Retinal pigment epithelial cell (primary cell): ENCODE results near the gene GPC2.
"Not testable (repeated sequence)": the region's sequence is repeated elsewhere in the genome, so short reads cannot be mapped to it uniquely, and the experiment has no call there.

Experiments
- DNase-seq: peaks from one replicate; pipeline ENCODE4 v3.0.0-alpha.2; 2010; ENCODE audit warnings: low read depth
- H3K4me3 ChIP-seq: 2 replicates; pipeline ENCODE4 v1.5.1; 2011; ENCODE audit warnings: mild to moderate bottlenecking, low read length, control low read depth, moderate library complexity
- CTCF ChIP-seq: conservative IDR thresholded peaks from 2 replicates; pipeline ENCODE4 v1.5.1; 2011; ENCODE audit warnings: low read depth, low read length, control low read depth, inconsistent platforms

Gene GPC2

GRCh38 chr7:100141555-100141949 lies 35.6 kb downstream of the GPC2 start:
- no peak for TF ChIP-seq CTCF
- H3K4me3 ChIP-seq = no peak overlapping the region
- no peak for DNase-seq

DNA sequence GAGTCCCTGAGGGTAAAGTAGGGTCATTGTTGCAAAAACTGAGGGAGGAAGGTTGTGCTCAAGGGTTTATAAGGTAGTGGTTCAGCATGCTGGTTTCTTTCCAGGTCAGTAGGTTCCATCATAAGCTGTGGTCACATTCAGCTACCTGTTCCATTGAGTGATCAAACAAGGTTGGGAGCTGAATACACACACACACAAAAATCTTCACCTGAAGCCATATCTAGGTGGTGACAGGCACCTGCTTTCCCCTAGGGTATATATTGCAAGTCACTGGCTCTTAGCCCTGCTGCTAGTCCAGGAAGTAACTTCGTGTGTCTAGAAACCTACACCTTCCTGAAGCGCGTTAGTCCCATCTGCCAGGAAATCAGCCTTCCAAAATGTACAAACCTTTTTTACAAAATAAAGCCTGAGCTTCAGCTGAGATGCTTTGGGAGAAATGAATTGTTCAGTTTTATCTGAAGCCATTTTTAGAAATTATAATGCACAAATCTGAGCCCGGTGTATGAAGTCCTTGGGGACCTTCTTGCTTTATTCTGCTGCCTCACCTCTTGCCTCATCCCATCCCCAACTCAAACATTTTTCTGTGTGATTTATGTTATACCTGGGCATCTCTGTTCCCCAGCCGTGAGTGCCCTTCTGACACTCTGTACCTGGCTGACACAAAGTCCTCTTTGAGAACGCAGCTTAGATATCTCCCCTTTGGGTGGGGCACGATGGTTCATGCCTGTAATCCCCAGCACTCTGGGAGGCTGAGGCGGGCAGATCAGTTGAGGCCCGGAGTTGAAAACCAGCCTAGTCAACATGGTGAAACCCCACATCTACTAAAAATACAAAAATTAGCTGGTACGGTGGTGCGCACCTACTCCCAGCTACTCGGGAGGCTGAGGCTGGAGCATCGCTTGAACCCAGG lies 39.1 kb downstream of the GPC2 start:
- TF ChIP-seq CTCF = no peak
- H3K4me3 ChIP-seq = no peak overlapping the region
- no peak for DNase-seq

DNA sequence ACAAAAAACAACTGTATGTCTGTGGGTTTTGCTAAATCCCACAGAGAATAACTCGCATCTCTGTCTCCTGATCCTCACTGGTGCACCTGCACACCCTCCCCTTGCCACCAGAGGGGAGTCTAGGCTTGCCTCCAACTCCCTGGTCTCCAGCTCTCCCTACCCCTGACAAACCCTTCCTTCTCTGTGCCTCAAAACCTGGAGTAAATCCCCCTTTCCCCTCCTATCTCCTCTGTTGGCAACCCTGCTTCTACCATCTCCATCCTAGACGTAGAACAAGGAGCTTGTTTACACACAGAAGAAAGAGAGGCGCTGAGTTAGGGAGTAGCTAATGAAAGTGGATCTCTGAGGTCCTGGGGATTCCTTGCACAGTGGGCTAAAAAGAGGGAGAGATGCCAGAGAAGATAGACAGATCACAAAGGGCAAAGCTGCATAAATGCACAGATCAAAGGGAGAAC lies 44.5 kb downstream of the GPC2 start:
- H3K4me3 ChIP-seq = no peak overlapping the region
- TF ChIP-seq CTCF = peak; percentile 99
- DNase-seq = no peak

DNA sequence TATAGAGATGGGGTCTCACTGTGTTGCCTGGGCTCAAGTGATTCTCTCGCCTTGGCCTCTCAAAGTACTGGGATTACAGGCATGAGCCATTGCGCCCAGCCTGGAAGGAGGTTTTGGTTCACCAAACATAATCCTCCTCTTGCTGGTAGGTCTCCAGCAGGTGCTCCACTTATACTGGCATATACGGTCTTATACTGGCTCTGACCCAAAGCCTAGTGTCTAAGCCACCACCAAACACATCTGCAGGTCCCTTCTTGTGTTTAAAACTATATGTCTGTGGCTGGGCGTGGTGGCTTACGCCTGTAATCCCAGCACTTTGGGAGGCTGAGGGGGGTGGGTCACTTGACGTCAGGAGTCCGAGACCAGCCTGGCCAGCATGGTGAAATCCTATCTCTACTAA lies 45.1 kb downstream of the GPC2 start:
- DNase-seq = no peak
- no peak for TF ChIP-seq CTCF
- no peak overlapping the region for H3K4me3 ChIP-seq

GRCh38 chr7:100130608-100131453 lies 46.4 kb downstream of the GPC2 start:
- no peak overlapping the region for H3K4me3 ChIP-seq
- peak; percentile 80 for TF ChIP-seq CTCF
- no peak for DNase-seq

- not testable (repeated sequence) for DNase-seq, H3K4me3 ChIP-seq
Measured at GRCh38 chr7:100130220-100130607, 47.0 kb downstream of the GPC2 start.

- no peak for DNase-seq
- H3K4me3 ChIP-seq = no peak overlapping the region
- no peak for TF ChIP-seq CTCF
Measured at GRCh38 chr7:100128637-100128963, 48.6 kb downstream of the GPC2 start.
